ENCODE measurements around the gene CERS6. TPM values are rescaled to one million over a fixed set of nuclear protein-coding genes. Genes with fewer than 3 reads are reported as not detected.

CERS6 gene
- total RNA-seq, 3 donors from 2014 or later = 36.4 to 46.4 (median 44.8) TPM

DNA sequence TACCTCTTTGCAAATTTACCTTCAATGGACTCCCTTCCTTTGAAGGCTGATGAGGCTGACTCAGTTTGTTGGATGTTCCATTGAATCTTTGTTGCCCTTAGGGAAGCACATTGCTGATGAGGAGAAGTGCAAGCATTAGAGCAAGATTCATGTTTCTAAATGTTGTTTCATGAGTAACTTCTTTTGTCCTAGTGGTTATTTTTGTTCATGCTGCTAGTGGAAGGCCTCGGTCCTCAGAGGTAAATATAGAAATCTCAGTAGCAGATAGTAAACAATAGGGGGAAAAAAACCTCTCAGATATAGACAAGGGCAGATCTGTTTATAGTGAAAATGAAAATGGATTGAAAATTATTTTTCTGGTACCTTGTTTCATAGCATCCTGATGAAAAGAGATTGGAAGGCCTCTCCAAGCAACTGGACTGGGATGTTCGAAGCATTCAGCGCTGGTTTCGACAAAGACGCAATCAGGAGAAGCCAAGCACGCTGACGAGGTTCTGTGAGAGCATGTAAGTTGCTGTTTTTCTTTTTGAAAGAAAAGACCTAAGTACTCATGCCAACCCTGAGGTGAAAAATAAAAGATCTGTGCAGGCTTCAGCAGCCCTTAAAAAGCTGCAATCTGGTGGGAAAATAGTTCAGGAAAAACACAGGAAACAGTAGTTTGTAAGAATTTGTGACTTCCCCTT lies 104.9 kb downstream of the CERS6 start:
- no peak overlapping the region for H3K4me3 ChIP-seq
- H3K36me3 ChIP-seq = no peaks in the 10 kb centered on the region
- TF ChIP-seq POLR2AphosphoS5 (IDR thresholded peaks at IDR 0.05) = no peak
- TF ChIP-seq, protein P1, sequence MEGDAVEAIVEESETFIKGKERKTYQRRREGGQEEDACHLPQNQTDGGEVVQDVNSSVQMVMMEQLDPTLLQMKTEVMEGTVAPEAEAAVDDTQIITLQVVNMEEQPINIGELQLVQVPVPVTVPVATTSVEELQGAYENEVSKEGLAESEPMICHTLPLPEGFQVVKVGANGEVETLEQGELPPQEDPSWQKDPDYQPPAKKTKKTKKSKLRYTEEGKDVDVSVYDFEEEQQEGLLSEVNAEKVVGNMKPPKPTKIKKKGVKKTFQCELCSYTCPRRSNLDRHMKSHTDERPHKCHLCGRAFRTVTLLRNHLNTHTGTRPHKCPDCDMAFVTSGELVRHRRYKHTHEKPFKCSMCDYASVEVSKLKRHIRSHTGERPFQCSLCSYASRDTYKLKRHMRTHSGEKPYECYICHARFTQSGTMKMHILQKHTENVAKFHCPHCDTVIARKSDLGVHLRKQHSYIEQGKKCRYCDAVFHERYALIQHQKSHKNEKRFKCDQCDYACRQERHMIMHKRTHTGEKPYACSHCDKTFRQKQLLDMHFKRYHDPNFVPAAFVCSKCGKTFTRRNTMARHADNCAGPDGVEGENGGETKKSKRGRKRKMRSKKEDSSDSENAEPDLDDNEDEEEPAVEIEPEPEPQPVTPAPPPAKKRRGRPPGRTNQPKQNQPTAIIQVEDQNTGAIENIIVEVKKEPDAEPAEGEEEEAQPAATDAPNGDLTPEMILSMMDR (IDR thresholded peaks at IDR 0.05) = no peak
- no peak for TF ChIP-seq POLR2A (IDR thresholded peaks at IDR 0.05)
- no peak overlapping the region for H3K27ac ChIP-seq
- no peaks in the 10 kb centered on the region for H3K27me3 ChIP-seq
- H3K9me3 ChIP-seq = no peaks in the 10 kb centered on the region
- DNase-seq (ENCODE audit: low spot score in 2 of 2) = no peak
- intact Hi-C loops (cut with DNase I; ENCODE audit: low total_unique reads) = no loop called here
- H3K4me1 ChIP-seq = no peaks in the 10 kb centered on the region

DNA sequence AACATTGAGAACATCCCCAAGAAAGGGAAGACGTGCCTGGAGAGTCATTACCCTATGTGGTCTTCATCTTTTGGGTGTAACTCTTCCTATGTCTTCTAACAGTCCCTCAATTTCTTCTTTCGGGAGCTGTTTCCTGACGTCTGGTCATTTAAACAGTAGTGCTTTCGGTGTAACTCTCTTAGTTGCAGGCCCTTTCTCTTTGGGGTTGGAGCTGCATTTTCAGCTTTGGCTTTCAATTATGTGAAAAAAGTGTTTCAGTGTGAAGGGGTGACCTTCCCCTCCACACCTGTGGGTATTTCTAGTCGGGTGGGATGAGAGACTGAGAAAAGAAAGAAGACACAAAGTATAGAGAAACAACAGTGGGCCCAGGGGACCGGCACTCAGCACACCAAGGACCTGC lies 105.9 kb downstream of the CERS6 start:
- Histone ChIP-seq H3K4me1 (no peaks in the 10 kb centered on the region), H3K9me3 (no peaks in the 10 kb centered on the region), H3K27me3 (no peaks in the 10 kb centered on the region), H3K27ac (no peak overlapping the region), H3K4me3 (no peak overlapping the region), H3K36me3 (no peaks in the 10 kb centered on the region)
- intact Hi-C loops (cut with DNase I; ENCODE audit: low total_unique reads) = no loop called here
- TF ChIP-seq POLR2A (IDR thresholded peaks at IDR 0.05) = no peak
- no peak for TF ChIP-seq POLR2AphosphoS5 (IDR thresholded peaks at IDR 0.05)
- TF ChIP-seq, protein P1 (IDR thresholded peaks at IDR 0.05) = no peak
- no peak for DNase-seq (ENCODE audit: low spot score in 2 of 2)

DNA sequence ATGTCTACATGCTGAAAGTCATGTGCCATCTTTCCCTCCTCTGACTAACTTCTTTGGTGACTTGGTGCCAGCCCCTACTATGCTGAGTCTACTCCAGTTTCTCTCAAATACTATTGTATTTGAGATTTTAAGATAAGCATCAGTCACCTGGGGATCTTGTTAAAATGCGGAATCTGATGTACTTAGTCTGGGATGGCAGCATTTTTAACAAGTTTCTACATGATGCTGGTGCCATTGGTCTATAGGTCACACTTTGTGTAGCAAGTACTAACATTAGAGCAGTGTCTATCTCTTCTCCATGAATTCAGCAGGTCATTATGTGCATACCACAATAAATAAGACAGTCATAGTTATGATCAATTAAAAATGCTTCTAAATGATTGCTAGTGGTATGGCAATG lies 106.9 kb downstream of the CERS6 start:
- Histone ChIP-seq H3K4me3 (no peak overlapping the region), H3K4me1 (no peaks in the 10 kb centered on the region), H3K27ac (no peak overlapping the region), H3K9me3 (no peaks in the 10 kb centered on the region), H3K36me3 (no peaks in the 10 kb centered on the region), H3K27me3 (no peaks in the 10 kb centered on the region)
- intact Hi-C loops (cut with DNase I; ENCODE audit: low total_unique reads) = no loop called here
- TF ChIP-seq POLR2AphosphoS5 (IDR thresholded peaks at IDR 0.05) (no peak), POLR2A (IDR thresholded peaks at IDR 0.05) (no peak)
- TF ChIP-seq, protein P1 (IDR thresholded peaks at IDR 0.05) = no peak
- no peak for DNase-seq (ENCODE audit: low spot score in 2 of 2)

DNA sequence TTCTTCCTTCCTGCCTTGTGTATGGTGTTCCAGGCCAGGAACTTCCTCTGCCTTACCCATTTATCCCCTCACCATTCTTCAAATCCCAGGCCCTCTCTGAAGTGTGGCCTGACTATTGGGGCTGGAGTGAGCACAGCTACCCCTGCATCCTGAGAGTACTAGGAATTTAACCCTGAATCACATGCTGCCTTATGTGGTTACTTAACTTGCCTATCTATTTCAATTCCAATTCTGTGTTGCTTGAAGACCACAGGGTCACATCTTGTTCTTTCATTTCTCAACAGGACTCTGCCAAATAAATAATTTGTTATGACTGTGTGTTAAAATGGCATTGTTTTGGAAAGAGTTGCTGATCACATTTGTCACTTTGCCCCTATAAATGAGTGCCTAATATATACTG lies 108.6 kb downstream of the CERS6 start:
- no peak for DNase-seq (ENCODE audit: low spot score in 2 of 2)
- H3K4me1 ChIP-seq = no peaks in the 10 kb centered on the region
- H3K4me3 ChIP-seq = no peak overlapping the region
- TF ChIP-seq, protein P1 (IDR thresholded peaks at IDR 0.05) = no peak
- TF ChIP-seq POLR2AphosphoS5 (IDR thresholded peaks at IDR 0.05) (no peak), POLR2A (IDR thresholded peaks at IDR 0.05) (no peak)
- no peaks in the 10 kb centered on the region for H3K36me3 ChIP-seq
- intact Hi-C loops (cut with DNase I; ENCODE audit: low total_unique reads) = no loop called here
- no peak overlapping the region for H3K27ac ChIP-seq
- H3K9me3 ChIP-seq = no peaks in the 10 kb centered on the region
- no peaks in the 10 kb centered on the region for H3K27me3 ChIP-seq

DNA sequence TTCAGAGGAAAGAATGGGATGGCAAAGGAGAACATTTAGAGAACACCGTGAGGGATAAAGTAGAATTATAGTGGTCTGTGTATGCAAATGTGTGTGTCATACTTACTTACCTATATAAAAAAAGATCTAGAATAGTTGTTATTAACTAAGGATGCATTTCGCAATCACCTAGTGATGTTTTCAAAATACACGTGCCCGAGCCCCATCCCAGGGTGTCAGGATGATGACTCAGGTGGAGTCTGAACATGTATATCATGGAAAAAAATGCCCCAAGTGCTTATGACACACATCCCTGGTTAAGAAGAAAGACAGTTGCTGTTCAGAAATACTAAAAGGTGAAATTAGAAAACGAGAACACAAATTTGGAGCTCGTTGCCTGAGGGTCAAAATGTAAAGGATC lies 109.0 kb downstream of the CERS6 start:
- DNase-seq (ENCODE audit: low spot score in 2 of 2) = no peak
- no peak overlapping the region for H3K27ac ChIP-seq
- H3K4me3 ChIP-seq = no peak overlapping the region
- no peaks in the 10 kb centered on the region for H3K27me3 ChIP-seq
- intact Hi-C loops (cut with DNase I; ENCODE audit: low total_unique reads) = no loop called here
- H3K36me3 ChIP-seq = no peaks in the 10 kb centered on the region
- no peaks in the 10 kb centered on the region for H3K4me1 ChIP-seq
- TF ChIP-seq, protein P1 (IDR thresholded peaks at IDR 0.05) = no peak
- TF ChIP-seq POLR2A (IDR thresholded peaks at IDR 0.05) (no peak), POLR2AphosphoS5 (IDR thresholded peaks at IDR 0.05) (no peak)
- H3K9me3 ChIP-seq = no peaks in the 10 kb centered on the region

Data from breast epithelium (tissue), 4 donors.